H4 (cell line): ENCODE results near the gene STAC. TPM values are rescaled to one million over a fixed set of nuclear protein-coding genes. Genes with fewer than 3 reads are reported as not detected.
"Not testable (repeated sequence)": the region's sequence is repeated elsewhere in the genome, so short reads cannot be mapped to it uniquely, and the experiment has no call there.

Experiments
- DNase-seq: peaks from one replicate; pipeline ENCODE4 v3.0.0-alpha.2; 2015; ENCODE audit warnings: low spot score
- total RNA-seq: library from RNA; depleted of rRNA; stranded (reverse); fragments of >200 nt; shearing (Covaris generic); gene quantifications from 2 replicates; pipeline ENCODE4 v1.2.3, GENCODE V29; 2014

Gene STAC
- total RNA-seq, 1 experiment from 2014 or later, result 5.2 TPM

DNA sequence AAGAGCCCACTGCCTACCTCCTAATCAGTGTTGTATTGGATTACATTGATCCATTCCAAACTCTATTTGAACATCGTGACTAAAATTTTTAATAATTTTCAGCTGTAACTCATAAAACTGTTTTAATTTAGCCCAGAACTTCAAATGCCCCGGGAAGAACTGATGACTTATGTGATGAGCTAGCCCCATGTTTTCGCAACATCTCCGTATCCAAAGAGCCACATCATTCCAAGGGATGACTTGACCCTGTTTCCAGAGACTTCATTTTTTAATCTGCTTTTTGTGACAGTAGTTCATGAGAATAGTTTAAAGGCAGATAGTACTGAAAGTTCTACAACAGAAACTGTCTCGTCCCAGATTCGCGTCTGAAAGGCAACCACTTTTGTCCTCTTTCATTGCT, 97.4 kb downstream of the STAC start:
- no peak for DNase-seq

DNA sequence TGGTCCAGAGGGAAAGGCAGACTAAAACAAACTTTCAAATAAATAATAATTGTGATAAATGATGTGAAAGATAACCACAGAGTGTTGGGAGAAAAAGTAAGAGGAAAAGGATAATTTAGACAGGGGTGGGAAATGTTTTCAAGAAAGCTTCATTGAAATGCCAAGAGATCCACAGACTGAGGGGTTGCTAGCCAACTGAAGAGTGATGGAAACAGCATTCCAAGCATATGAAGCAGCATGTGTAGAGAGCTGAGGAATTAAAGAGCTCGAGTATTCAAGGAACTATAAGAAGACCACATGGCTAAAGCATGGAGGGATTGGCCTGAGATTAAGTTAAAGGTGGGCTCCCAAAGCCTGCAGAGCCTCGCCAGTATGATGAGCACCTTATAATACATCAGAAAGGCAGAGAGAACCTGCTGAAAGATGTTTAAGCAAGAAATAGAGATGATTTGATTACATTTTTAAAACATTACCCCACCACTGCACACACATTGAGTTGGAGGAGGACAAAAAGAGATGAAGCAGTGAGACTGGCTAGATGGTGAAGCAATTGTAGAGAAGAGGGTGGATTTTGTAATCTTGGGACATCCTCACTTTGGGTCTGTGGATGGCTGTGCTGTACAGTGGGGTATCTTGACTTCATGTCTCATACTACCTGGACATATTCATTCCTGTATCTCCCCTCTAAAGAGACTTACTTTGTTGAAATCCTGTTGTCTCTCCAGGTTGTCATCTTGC, 100.8 kb downstream of the STAC start:
- DNase-seq, result no peak

DNA sequence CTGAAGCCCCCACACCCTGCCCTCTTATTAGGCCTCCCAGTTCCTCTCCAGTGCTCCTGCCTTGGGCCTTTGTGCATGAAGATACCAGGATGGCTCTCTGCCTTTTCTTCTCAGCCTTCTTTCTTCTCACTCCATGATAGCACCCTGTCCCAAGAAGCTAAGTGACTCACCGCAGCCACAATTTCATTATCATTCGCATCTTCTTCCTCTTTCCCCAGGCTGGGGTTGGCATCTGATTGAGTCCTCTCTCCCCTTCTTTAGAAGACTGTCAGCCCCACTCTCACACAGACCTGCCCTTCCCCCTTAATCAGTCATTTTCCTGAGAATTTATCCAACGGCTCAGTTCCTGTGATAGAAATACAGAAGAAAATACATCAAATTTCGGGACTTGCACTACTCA, 102.0 kb downstream of the STAC start:
- no peak for DNase-seq

DNA sequence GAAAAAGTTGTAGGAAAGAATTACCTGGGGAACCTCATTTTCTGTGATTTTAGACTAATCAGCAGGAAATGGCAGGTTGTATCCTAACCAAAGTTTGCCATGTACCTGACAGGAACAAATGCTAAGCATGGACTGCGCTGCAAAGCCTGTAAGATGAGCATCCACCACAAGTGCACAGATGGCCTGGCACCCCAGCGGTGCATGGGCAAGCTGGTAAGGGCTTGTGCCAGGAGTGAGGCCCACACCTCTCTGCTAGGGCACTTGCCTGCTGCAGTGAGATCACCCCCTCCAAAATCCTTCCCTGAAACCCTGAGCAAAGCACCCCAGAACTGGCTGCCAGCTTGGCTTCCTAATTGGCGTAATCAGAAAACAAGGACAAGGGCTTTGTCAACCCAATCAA, 102.6 kb downstream of the STAC start:
- DNase-seq, result no peak

DNA sequence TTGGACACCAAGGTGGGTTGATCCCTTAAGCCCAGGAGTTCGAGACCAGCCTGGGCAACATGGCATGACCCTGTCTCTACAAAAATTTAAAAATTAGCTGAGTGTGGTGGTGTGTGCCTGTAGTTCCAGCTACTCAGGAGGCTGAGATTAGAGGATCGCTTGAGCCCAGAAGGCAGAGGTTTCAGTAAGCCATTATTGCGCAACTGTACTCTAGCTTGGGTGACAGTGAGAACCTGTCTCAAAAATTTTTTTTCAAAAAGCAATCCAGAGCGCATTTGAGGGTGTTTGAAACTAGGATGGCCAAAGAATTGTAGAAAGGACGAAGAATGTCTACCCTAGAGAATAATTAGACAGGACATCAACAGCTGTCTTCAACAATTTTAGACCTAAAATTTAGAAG, 103.4 kb downstream of the STAC start:
- DNase-seq, result no peak

DNA sequence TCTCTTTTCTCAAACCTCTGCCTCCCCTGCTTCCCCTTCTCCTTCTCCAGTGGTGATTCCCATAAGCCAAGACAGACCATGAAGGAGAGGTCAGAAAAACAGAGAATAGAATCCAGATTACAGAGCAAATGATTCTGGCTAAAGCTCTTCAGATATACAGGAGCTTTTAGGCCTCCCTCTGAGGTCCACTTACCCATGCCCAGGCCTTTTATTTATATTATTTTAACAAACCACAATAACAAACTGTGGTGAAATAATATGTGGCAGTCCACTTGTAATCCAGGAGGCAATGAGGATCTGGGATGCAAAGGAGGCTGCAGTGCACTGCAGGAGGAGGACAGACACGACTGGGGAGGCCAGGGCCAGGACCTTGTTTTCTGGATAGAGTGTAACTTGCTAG, 104.1 kb downstream of the STAC start:
- peak; percentile 6 for DNase-seq

DNA sequence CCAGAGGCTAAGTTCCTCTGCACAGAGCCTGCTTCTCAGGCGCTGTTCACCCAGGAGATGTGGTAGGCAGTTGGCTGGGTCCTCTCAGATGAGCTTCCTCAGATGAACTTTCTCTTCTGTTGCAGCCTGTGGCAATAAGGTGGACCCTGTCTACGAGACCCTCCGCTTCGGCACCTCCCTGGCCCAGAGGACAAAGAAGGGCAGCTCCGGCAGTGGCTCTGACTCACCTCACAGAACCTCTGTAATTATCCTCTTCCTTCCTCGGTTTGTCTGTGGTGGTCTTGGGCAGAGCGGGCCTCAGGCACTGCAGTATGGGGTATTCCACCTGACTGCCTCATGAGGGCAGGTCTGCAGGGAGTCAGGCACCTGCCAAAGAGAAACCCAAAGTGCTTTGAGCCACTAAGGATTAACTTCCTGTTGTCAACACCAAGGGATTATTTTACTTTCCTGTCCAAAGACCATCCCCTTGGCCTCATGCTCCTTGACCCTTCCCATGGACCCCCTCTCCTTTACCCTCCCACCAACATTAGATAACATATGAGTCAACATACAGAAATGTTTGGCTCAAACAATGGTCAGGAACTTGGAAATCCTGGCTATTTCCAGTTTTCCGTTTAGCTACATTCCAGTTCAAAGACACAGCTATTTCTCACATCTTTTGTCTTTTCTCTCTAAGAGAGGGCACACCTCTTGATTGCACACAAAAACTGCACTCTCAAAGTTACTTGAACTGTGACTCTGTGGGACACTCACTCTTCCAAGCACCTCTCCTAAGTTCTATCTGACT, 105.9 kb downstream of the STAC start:
- DNase-seq, result no peak

DNA sequence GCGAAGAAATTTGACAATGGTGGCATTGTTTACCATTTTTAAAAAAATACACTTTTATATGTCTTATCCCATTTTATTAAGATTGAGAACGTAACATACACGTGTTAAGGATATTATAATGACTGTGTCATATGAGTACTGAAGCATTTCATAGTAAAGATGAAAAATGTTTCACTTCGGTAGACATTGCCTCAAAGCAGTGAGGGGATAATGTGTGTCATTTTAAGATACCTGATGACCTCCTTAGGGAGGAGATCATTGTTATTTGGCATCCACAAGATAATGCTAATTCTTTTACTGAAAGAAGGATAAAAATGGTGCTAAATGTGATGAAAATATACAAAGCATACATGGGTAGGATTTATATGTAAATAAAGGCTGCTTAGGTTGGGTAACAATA, 107.3 kb downstream of the STAC start:
- no peak for DNase-seq

DNA sequence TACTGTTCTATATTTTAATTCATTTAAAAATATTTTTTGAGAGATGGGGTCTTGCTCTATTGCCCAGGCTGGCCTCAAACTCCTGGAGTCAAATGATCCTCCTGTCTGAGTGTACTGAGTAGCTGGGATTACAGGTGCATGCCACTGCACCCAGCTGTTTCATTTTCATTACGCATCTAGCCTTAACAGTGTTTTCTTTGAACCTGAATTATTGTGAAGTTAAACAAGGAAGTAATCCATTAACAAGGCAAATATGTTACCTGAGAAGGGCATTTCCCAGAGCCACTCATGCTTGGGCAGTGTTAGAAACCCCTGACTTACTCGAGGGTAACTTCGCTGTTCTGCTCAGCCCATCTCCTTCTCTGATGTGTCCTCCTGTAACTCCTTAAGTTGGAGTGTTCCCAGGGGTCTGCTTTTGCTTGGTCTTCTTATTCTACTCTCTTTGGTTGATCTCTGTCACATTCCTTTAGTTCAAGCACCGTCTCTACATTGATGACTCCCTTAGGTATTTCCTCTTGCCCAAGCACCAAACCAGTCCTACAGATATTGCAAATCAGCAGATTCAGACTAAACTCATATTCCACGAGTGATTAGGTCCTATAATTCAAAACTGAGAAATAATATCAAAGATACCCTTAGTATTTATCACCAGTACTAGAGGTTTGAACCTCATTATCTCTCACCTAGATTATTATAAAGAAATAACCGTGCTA, 107.9 kb downstream of the STAC start:
- no peak for DNase-seq

DNA sequence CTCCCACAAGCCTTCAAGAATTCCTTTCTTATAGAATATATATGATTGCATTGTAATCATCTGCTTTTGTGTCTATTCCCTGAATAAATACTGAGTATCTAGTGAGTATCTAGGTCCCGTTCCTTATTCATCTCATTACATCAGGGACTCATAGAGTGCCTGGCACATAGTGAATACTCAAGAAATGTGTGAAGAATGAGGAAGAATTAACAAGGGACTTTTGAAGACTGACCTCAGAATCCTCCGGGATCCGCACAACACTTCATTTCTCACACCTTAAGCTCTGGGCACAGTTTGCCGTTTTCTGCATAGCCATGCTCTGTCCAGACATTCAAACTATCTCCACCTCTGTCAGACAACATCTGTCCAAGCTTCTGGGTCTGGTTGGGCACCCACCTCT, 108.8 kb downstream of the STAC start:
- no peak for DNase-seq

DNA sequence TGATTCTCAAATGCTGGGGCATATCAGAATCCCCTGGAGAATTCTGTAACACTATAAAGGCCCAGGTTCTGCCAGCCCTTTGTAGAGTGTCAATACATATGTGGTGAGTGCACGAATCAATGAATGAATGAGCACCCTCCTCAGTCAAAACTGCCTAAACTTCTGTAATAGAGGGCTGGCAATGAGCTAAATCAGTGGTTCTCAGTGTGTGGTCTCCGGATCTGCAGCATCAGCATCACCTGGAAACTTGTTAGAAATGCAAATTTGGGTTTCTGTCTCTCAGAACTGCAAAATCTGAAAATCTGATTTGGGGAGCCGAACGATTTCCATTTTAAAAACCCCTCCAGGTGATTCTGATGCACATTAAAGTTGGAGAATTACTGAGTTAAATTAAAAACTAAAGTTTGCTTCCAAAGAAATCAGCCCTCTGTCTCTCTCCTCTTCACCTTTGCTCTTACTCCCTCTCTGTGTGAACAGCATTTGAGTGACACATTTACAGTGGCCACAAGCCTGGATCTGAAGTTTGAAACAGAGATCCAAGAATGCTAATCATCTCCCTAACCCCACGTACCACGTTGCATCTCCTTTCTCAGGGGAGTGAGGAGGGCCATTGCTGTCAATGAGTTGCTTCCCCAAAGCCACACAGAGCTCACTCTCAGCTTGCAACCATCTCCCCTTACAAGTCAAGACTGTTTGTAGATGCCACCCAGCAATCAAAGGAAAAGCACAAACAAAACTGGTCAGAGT, 109.5 kb downstream of the STAC start:
- no peak for DNase-seq

DNA sequence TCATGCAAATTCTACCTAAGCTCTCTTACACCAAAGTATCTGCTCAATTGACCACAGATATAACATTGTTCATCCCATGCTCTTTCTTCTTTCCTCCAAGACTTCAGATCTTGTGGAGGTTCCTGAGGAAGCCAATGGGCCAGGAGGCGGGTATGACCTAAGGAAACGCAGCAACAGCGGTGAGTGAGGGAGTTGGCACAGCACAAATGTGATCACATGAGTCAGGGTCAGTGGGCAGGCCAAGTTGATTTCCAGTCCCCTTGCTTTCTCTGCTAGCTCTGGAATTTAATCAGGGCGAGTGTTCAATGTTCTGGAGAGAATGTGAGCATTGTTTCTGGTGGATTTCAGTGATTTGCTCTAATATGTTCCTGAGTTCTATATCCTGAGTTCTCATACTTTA, 112.7 kb downstream of the STAC start:
- no peak for DNase-seq

DNA sequence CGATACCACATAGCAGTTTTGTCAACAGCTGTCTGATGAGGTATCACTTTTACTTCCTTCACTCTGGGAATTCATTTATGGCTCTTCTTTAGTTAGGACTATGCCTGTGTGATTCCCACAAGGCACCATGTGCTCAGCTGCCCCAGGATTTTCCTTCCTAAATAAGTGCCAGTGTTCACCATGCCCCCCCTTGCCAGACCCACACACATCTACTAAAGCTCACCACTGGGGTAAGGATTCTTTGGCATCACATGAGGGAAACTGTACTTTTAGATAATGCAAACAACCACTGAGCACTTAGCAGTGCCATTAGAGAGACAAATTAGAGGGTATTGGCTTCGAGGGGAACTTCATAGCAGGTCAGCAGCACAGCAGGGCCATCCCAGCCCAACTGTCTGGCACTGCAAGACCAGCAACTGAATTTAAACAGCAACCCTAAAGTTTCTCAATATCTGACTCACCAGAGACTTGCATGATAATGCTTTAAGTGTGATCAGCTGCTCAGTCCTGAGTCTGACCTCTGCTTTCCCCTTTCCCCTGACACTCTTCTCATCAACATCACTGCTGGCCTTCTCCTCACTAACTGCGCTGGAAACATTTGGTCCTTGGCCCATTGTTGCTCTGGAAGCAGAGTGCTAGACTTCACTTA, 114.3 kb downstream of the STAC start:
- no peak for DNase-seq

DNA sequence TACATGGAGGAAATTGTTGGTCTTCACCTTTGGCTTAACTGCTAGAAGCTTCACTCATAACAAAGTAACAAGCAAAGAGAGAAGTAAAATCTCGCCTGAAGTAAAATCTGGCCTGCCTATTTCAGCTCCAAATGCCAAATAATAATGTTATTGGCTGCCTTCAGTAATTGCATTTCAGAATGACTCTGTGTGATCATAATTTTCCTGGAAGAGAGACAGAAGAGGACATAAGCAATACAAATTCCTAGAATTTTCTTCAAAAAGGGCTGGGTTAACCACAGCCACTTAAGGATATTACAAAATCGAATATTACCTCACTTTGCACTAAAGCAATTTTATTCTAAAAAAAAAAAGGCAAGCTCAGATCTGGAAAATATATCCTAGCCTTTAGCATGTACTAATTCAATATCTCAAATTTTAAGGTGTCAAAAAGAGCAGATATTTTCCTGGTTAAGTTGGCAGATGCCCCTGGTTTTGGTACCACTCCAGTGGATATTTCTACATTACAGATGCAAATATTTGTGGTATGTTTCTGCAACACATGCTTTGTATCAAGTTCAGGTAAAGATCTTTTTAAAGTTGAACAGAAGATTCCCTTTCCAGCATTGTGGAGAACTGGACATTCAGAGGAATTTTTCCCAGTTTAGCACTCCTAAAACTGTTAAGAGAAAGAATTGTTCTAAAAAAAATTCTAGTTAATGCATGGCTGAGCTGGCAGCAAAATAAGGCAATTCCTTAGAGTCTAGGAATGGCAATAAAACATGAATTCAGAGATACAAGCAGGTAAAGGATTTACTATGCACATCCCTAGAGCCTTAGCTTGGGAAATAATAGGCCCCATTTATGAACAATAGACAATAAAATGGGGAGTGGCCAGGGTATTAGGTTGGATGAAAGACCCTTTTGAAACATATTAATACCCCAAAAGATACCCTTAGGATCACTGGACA, 116.7 kb downstream of the STAC start:
- no peak for DNase-seq

DNA sequence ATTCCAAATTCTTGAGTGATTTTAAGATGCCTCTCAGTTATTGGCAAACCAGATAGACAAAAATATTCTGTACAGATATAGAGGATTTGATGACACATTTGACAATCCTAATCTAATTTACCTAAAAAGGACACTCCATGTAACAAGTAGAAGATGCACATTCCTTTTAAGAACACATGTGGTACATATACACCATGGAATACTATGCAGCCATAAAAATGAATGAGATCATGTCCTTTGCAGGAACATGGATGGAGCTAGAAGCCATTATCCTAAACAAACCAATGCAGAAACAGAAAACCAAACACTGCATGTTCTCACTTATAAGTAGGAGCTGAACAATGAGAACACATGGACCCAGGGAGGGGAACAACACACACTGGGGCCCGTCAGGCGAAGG, 119.7 kb downstream of the STAC start:
- DNase-seq, result not testable (repeated sequence)

DNA sequence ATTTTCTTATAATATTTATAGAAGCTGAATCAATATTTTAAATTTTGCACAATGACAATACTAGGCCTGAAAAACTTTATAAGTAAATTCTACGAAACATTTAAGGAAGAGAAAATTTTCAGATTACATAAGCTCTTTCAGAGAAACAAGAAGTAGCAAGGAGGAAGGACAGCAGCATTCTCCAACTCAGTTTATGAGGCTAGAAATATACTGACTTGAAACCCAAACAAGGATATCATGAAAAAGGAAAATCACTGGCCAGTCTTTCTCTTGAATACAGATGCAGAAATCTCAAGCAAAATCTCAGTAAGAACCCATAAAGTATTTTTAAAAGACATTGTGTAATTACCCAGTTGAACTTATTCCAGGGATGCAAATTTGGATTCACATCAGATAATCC, 121.3 kb downstream of the STAC start:
- DNase-seq, result no peak

DNA sequence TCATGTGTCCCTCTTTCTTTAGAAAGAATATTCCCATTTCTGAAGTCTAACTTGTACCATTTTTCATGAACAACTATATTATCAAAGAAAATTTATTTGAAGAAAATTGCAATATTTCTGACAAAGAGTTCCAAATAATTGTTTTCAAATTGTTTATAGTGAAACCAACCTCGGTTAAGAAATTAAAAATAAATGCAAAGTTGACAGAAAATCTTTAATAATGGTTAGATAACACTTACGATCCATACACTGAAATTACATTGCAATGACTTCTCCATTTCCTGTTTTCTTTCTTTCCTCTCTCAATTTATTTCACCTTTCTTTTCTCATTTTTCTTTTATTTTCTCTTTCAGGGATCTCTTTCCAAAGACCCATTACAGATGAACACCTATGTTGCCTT, 125.1 kb downstream of the STAC start:
- DNase-seq, result no peak

DNA sequence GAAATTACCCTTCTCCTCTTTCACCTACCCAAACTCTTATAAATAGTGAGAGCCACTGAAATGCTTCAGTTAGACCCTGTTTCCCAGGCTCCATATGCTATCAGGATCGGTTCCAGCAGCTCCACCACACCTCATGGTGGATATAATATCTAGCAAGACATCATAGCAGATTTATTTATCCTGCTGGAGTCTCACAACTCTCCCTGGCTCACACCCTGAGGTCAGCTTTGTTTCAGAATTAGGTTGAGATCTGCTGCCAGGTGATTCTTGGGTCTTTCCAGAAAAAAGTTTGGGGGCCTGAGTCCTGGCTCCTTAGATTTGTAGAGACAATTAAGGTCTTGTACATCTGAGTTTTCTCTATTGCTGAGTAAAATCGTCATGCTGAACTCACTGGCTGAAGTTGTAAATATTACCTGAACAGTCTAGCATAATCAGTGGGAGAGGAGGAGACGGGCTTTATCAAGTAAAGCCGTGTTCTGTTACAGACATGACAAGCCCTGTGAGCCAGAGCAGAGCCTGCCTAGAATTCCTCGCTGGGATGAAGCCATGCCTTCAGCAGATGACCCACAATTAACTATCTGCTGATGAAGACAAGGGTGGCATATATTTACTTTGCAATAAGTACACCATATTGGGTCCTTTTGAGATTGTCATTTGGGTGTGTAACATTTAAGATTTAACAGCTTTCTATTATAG, 131.6 kb downstream of the STAC start:
- DNase-seq, result no peak

DNA sequence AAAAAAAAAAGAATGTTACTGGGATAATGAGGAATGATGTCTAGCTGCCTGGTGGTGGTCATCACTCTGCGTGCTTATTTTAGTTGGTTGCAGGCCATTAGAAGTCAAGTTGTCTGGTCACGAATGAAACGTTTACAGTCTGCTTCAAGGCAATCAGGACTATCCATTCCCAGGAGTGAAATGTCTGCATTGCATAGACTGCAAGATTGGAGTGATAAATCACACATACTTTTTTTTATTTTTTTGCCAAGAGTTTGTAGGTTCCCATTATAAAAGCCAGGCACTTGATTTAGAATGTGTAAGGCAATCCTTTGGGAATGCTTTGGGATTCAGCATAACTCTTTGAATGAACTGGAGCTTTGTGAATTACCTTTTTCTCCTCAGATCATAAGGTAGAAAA, 132.3 kb downstream of the STAC start:
- DNase-seq, result no peak

DNA sequence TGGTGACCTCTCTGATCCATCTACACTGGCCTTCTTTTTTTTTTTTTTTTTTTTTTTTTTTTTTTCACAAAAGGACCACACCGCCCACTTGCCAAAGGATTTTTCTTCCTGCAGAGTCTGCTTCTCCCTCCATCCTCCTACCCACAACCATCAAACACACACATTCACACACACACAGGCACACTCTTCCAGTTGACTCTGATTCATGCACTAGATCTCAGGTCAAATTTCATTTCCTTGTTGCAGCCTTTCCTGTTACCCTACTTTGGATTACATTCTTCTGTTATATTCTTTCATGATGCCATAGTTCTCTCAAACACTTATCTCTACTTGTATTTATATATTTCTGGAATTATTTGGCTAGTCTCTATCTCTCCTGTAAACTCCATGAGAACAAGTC, 133.9 kb downstream of the STAC start:
- no peak for DNase-seq
